Sciatic nerve (tissue), 2 donors: ENCODE results near the gene GOLGA6A. TPM values are rescaled to one million over a fixed set of nuclear protein-coding genes. Genes with fewer than 3 reads are reported as not detected.
"Not testable (repeated sequence)": the region's sequence is repeated elsewhere in the genome, so short reads cannot be mapped to it uniquely, and the experiment has no call there.

ENCODE experiments used
- ATAC-seq: fragments of 200-7000 bp; cut with Tn5 transposase; one replicate; pipeline ENCODE4 v1.9.1; 2020; ENCODE audit warnings: mild to moderate bottlenecking, moderate library complexity
- DNase-seq: peaks from one replicate; pipeline ENCODE4 v3.0.0-alpha.2; 2020; ENCODE audit warnings: low spot score
- intact Hi-C: fragments of 100-400 bp; cut with DNase I; formaldehyde crosslinking; loops from one replicate; pipeline ENCODE4 v1.14.2; 2022
- total RNA-seq: library from RNA; stranded (reverse); fragmentation: NEBNext Ultra II Directional; extraction: Animal tissue kit (Norgen Biotek cat#: 25700); gene quantifications from one replicate; pipeline ENCODE4 v1.2.1, GENCODE V29; 2021
- donor health status: DM: no; HTN: no; CAD: no.
- donor health status: DM: no; HTN: no; CAD: no.

The GOLGA6A gene
- total RNA-seq, 1 donor from 2014 or later = 0.98 TPM

GRCh38 chr15:74059050-74059833 lies 23.1 kb downstream of the GOLGA6A start:
- ATAC-seq, intact Hi-C loops, DNase-seq: not testable (repeated sequence)

- DNase-seq, ATAC-seq, intact Hi-C loops: not testable (repeated sequence)
Observed at GRCh38 chr15:74056330-74056729, 26.0 kb downstream of the GOLGA6A start.

- intact Hi-C loops = no loop called here
- ATAC-seq (no peak), DNase-seq (no peak)
Observed at GRCh38 chr15:74055804-74056203, 26.5 kb downstream of the GOLGA6A start.

GRCh38 chr15:74053941-74054529 lies 28.3 kb downstream of the GOLGA6A start:
- DNase-seq (peak; percentile 88), ATAC-seq (peak; percentile 90)
- intact Hi-C loops = no loop called here

GRCh38 chr15:74053517-74053916 lies 28.8 kb downstream of the GOLGA6A start:
- intact Hi-C loops = no loop called here
- ATAC-seq (no peak), DNase-seq (no peak)

GRCh38 chr15:74052271-74053260 lies 29.8 kb downstream of the GOLGA6A start:
- ATAC-seq, intact Hi-C loops: not testable (repeated sequence)

GRCh38 chr15:74050556-74051234 lies 31.7 kb downstream of the GOLGA6A start:
- ATAC-seq (peak; percentile 20), DNase-seq (peak; percentile 57)
- intact Hi-C loops = no loop called here

More at GRCh38 chr15:74052271-74053260, 29.8 kb downstream of the GOLGA6A start:
- peak; percentile 60 for DNase-seq

- intact Hi-C loops = no loop called here
- ATAC-seq = no peak
- DNase-seq = no peak
Observed at GRCh38 chr15:74050127-74050526, 32.2 kb downstream of the GOLGA6A start.

- intact Hi-C loops = no loop called here
- ATAC-seq (no peak), DNase-seq (no peak)
Observed at GRCh38 chr15:74046275-74046674, 36.1 kb downstream of the GOLGA6A start.

GRCh38 chr15:74045636-74046274 lies 36.6 kb downstream of the GOLGA6A start:
- intact Hi-C loops = no loop called here
- no peak for ATAC-seq

GRCh38 chr15:74045184-74045583 lies 37.2 kb downstream of the GOLGA6A start:
- ATAC-seq = no peak
- DNase-seq = no peak
- intact Hi-C loops = no loop called here

More at GRCh38 chr15:74045636-74046274, 36.6 kb downstream of the GOLGA6A start:
- DNase-seq = no peak

- ATAC-seq (peak; percentile 78), DNase-seq (peak; percentile 81)
- intact Hi-C loops = no loop called here
Observed at GRCh38 chr15:74044267-74045110, 37.9 kb downstream of the GOLGA6A start.

- peak; percentile 18 for ATAC-seq
- DNase-seq = peak; percentile 67
- intact Hi-C loops = no loop called here
Observed at GRCh38 chr15:74043425-74044266, 38.7 kb downstream of the GOLGA6A start.

- ATAC-seq = no peak
- DNase-seq = peak; percentile 54
- intact Hi-C loops = no loop called here
Observed at GRCh38 chr15:74042603-74043424, 39.5 kb downstream of the GOLGA6A start.

- intact Hi-C loops = no loop called here
- ATAC-seq (no peak), DNase-seq (peak; percentile 52)
Observed at GRCh38 chr15:74041777-74042435, 40.4 kb downstream of the GOLGA6A start.
